Fibroblast of pulmonary artery (primary cell): ENCODE measurements around the gene SPRR2D.

Experiments
- DNase-seq: peaks from one replicate; pipeline ENCODE4 v3.0.0-alpha.2; 2010; ENCODE audit warnings: low read depth
- H3K4me3 ChIP-seq: replicated peaks from 2 replicates; pipeline ENCODE4 v1.5.1; 2011; ENCODE audit warnings: low read depth, mild to moderate bottlenecking, control low read depth, low read length, moderate library complexity
- CTCF ChIP-seq: IDR thresholded peaks from 2 replicates; pipeline ENCODE4 v1.5.1; 2011; ENCODE audit warnings: mild to moderate bottlenecking, control low read depth, low read length, inconsistent platforms; ENCODE audit errors: missing control alignments

Gene SPRR2D

GRCh38 chr1:153001382-153001781 lies 39.5 kb downstream of the SPRR2D start, which contains the start of gene SPRR3:
Gene SPRR3, plus strand, starts transcription at chr1:153001749. Its CDS starts 1,272 bp downstream, at chr1:153003021.
- no peak within 1 kb of the TSS for H3K4me3 ChIP-seq
- TF ChIP-seq CTCF: no peak
- no peak for DNase-seq

- DNase-seq: no peak
- no peak for TF ChIP-seq CTCF
- H3K4me3 ChIP-seq: no peak overlapping the region
Measured at GRCh38 chr1:153000294-153000693, 40.6 kb downstream of the SPRR2D start.

- no peak overlapping the region for H3K4me3 ChIP-seq
- DNase-seq: no peak
- TF ChIP-seq CTCF: no peak
Measured at GRCh38 chr1:152999818-153000217, 41.1 kb downstream of the SPRR2D start.

DNA sequence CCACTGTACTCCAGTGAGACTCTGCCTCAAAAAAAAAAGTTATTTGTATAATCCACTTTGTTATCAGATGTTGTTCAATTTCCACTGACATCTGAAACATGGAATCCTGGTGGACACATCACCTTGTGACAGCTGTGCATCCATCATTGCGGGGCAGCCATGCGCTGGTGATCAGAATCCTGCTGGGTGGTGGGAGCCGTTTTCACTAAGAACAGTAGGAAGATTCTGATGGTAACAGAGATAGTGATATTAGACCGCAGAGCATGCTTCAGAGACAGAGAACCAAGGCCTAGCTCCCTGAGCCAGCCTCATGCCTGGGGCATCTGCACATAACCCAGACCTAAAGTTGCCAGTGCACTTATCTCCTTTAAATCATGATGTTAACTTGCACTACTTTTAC lies 42.4 kb downstream of the SPRR2D start:
- TF ChIP-seq CTCF: no peak
- no peak for DNase-seq
- no peak overlapping the region for H3K4me3 ChIP-seq

DNA sequence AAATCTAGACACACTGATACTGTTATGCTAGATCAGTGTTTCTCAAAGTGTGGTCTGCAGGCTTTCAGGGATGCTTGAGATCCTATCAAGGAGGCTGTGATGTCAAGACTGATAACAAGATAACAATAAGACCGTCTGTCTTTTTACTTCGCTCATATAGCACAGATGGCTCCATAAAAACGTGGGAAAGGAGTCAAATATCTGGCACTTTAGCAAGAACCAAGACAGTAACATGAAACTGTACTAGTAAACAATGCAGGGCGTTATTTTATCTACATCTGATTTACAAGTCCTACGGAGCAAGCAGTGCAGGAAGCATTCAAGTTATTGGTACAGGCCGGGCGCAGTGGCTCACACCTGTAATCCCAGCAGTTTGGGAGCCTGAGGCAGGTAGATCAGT lies 43.0 kb downstream of the SPRR2D start:
- DNase-seq: no peak
- H3K4me3 ChIP-seq: no peak overlapping the region
- no peak for TF ChIP-seq CTCF

GRCh38 chr1:152996633-152997400 lies 44.1 kb downstream of the SPRR2D start:
- no peak overlapping the region for H3K4me3 ChIP-seq
- TF ChIP-seq CTCF: no peak
- no peak for DNase-seq

- no peak for DNase-seq
- H3K4me3 ChIP-seq: no peak overlapping the region
- TF ChIP-seq CTCF: no peak
Measured at GRCh38 chr1:152995842-152996241, 45.1 kb downstream of the SPRR2D start.
